Measurements from ENCODE around the gene ACLY.
"Not testable (repeated sequence)": the region's sequence is repeated elsewhere in the genome, so short reads cannot be mapped to it uniquely, and the experiment has no call there.

ACLY gene

DNA sequence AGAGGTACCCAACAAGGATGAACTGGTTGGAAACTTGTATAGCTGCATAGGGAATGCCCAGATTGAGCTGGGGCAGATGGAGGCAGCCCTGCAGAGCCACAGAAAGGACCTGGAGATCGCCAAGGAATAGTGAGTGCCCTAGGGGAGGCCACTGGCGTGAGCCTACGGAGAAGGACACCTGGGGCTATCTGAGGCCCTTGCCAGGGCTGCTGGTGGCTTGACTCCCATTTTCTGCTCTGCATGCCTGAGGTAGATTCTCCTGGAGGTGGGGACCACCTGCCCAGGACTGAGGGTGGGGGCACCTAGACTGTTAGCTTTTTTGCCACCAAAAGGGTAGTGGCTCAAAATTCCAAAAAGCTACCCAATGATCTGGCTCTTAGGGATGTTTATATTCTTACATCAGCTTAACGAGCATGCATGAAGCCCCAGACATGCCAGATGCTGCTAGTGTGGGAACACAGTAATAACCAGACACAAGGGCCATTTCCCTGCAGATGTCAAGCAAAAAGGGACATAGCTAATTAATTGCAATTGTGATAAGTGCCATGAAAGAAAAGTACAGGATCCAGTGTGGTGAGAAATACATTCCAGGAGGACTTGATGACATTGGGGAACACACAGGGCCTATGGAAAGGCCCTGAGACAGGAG, 20.4 kb upstream of the ACLY start:
- DNase-seq: no peak

DNA sequence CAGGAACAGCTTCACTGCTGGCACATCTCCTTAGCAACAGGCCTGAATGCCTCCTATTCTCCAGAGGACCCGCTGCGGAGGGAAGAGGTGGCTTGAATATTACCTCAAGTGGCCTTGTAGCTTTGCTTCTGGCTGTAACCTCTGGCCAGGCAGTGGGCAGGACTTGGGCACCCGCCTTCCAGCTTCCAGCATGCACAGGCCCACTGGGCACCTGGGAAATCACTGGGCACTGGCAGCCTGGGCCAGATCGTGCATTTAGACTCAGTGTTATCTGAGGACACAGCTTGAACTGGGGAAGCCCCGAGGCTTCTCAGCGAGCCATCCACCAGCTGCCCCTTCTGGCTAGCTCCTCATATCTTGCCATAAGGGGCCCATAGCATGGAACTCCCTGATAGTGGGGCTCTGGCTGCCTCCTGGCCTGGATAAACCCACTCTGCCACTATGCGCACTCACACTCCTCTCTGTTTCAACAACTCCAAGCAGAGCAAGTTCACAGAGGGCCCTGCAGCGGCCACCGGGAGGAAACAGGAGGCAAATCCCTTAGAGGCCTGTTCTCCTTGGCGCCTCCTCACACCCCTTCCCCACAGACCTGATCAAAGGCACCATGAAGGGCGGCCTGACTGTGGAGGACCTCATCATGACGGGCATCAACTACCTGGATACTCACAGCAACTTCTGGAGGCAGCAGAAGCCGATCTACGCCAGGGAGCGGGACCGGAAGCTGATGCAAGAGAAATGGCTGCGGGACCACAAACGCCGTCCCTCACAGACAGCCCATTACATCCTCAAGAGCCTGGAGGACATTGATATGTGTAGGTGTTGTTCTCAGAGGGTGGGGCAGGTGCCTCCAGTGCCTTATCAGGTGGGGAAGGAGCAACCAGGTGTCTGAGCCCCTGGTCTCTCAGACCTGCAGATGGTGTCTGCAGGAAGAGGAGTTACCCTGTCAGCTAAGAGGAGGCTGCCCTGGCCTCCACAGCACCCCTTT, 19.5 kb upstream of the ACLY start:
- no peak for DNase-seq

DNA sequence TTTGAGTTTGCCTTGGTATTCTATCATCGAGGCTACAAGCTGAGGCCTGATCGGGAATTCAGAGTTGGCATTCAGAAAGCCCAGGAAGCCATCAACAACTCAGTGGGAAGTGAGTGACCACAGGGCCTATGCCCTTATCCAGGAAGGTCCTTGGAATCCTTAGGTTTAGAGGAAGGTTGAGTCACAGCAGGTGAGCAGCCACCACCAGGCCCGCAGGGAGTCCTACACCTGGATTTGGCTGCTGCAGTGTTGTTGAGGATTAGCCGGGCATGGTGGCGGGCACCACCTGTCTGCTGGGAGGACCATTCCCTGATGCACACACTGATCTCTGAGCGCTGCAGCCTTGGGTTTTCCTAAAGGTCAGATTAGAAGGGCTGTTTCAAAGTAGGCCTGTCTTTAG, 16.9 kb upstream of the ACLY start:
- DNase-seq: no peak

DNA sequence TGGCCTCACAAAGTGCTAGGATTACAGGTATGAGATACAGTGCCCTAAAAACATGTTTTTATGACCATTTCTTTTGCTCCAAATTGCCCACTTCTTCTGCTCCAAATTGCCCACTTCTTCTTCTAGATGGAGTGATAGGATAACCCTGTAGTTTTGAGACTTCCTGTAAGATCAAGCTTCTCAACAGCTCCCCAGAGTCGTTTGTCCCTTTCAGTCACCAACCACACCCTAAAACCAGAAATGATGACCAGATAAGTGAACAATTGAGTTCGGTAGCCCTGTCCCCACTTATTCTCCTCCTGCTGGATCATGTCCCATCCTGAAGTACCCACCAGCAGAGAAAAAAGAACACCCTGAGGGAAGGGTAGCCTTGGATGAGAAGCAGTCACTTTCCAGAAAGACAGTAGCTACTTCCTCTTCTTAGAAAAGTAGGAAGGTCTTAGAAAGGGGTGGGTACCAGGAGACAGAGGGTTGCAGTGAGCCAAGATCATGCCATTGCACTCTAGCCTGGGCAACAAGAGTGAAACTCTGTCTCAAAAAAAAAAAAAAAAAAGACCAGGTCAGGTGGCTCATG, 14.2 kb upstream of the ACLY start:
- peak in 1 of 2 donors; percentile 11 for DNase-seq

DNA sequence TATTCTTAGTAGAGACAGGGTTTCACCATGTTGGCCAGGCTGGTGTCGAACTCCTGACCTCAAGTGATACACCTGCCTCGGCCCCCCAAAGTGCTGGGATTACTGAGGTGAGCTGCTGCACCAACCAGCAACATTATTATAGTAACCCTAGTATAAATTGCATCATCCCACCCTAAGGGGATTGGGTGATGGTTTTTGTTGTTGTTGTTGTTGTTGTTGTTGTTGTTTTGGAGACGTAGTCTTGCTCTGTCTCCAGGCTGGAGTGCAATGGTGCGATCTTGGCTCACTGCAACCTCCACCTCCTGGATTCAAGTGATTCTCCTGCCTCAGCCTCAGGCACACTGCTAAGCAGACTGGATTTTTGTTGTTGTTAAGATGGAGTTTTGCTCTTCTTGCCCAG, 13.0 kb upstream of the ACLY start:
- not testable (repeated sequence) for DNase-seq

DNA sequence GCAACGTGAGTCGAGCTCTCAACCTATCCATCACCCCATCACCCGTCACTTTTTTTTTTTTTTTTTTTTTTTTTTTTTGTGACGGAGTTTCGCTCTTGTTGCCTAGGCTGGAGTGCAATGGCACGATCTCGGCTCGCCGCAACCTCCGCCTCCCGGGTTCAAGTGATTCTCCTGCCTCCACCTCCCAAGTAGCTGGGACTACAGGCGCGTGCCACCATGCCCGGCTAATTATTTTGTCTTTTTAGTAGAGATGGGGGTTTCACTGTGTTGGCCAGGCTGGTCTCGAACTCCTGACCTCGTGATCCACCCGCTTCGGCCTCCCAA, 12.0 kb upstream of the ACLY start:
- not testable (repeated sequence) for DNase-seq

DNA sequence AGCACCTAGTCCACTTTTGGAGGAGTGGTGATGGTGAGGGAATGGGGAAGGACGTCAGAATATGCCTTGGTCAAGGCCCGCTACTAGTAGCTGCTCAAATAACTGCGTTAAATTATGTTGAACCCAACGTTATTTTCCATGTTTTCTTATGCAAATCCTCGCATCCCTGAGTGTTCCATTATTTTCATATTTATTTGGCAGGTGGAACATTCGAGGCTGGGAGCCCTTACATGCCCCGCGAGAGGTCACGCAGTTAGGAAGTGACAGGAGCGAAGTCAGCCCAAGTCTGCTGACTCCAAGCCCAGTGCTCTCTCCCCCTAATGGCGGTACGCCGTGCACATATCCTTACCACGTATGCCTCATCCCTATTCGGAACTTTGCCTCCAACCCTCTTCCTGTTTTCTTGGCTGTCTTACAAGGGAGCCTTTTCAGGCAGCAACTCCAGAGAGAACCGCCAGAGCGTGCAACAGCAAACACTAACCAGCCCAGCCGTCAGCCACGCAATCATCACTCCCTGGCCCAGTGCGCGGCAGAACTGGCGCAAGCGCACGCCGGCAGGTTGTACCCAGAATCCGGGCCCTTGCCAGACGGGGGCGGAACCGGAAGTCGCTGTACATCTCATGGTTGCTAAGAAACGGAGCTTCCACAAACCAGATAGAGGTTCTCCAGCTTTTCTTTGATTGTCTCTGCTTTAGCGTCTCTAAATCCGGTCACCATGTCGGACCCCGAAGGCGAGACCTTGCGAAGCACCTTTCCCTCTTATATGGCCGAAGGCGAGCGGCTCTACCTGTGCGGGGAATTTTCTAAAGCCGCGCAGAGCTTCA, 11.5 kb upstream of the ACLY start, which contains the start of gene ODAD4:
Gene ODAD4, plus strand, starts transcription at position 609 of the 824 bp plus-strand sequence. Its CDS starts 107 bp downstream, at position 716.
- peak; percentile 96 for DNase-seq

DNA sequence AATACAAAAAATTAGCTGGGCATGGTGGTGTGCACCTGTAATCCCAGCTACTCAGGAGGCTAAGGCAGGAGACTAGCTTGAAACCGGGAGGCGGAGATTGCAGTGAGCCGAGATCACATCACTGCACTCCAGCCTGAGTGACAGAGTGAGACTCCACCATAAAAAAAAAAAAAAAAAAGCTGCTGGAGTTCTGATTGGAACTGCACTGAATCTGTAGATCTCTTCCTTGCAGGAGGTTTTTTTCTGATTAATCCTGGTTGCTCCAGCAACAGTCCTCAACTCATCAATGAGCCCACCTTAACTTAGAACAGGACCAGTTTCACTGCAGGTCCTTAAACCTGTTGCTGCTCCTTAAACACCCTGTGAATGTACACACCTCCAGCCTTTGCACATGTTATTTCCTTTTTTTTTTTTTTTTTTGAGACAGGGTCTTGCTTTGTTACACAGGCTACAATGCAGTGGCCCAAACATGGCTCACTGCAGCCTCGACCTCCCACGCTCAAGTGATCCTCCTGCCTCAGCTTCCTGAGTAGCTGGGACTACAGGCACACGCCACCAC, 10.0 kb upstream of the ACLY start:
- no peak for DNase-seq

DNA sequence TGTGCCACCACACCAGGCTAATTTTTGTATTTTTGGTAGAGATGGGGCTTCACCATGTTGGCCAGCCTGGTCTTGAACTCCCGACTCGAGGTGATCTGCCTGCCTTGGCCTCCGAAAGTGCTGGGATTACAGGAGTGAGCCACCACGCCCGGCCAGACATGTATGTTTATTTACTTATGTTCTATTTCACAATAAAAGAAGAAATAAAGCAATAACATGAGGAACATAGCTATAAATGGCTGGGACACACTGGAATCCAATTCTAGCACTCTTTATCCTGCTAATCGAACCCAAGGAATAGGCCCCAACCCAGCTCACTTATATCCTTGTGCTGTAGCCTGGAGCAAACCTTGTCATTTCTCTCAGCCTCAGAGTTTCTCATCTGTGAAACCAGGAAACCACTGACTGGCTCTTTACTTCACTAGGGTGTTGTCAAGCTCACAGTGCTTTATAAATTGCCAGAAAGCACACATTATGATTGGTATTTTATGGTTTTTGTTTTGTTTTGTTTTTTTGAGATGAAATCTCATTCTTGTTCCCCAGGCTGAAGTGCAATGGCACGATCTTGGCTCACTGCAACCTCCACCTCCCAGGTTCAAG, 7.3 kb upstream of the ACLY start:
- no peak for DNase-seq

DNA sequence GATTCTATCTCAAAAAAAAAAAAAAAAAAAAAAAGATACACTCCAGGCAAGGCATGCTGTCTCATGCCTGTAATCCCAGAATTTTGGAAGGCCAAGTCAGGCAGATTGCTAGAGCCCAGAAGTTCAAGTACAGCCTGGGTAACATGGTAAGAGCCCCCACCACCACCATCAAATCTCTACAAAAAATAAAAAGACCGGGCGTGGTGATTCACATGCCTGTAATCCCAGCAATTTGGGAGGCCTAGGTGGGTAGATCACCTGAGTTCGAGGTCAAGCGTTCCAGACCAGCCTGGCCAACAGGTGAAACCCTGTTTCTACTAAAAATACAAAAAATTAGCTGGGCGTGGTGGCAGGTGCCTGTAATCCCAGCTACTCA, 1.8 kb upstream of the ACLY start:
- DNase-seq: no peak

DNA sequence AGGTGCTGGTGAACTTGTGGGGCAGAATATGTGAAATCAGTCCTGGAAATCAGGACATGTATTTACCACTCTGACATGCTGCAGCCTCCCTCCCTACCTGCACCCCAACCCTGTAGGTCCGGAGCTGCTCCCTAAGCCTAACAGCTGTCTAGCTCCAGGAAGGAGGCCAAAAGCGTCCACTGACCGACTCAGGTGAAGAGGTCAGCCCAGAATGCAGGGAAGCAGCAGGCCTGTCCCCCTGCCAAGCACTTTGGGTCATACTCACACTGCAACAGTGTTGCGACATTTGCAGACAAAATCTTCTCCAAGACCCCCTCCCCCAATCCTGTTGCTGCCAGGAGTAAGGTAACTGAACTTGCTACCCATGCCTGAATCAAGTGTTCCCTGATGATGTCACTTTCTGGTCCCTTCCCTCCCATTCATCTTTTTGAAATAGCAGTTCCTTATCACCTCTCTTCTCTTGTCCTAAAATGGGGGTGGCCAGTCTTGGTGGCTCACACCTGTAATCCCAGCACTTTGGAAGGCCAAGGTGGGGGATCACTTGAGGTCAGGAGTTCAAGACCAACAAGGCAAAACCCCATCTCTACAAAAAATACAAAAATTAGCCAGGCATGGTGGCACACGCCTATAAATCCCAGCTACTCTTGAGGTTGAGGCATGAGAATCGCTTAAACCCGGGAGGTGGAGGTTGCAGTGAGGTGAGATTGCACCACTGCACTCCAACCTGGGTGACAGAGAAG, 1.3 kb upstream of the ACLY start:
- no peak for DNase-seq

DNA sequence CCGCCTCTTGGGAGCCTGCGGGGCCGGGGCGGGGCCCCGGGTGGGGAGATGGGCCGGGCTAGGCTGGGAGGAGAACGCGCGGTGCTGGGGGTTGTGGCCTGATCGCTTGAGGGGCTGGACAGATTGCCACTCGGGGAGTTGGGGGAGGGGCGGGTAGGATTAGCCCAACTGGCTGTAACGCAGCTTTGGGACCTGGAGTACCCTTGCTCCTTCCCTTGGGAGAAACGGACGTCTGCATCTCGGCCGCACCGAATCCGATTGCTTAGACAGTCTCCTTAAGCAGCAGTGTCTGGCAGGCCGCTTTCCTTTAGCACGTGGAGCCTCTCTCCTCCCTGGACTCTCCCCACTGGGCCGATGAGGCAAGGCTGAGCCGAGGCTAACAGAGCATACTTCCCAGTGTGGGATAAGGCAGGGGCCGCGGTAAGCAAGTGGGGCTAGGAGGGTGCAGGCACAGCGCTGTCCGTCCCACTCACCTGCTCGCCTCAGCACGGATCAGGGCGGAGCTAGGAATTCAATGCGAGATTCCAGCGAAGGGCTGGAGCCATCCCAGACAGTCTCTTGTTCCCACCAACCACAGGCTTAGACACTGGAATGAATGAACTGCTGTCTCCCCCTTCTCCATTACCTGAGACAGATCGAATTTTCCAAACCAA, 540 bp upstream of the ACLY start:
- no peak for DNase-seq

DNA sequence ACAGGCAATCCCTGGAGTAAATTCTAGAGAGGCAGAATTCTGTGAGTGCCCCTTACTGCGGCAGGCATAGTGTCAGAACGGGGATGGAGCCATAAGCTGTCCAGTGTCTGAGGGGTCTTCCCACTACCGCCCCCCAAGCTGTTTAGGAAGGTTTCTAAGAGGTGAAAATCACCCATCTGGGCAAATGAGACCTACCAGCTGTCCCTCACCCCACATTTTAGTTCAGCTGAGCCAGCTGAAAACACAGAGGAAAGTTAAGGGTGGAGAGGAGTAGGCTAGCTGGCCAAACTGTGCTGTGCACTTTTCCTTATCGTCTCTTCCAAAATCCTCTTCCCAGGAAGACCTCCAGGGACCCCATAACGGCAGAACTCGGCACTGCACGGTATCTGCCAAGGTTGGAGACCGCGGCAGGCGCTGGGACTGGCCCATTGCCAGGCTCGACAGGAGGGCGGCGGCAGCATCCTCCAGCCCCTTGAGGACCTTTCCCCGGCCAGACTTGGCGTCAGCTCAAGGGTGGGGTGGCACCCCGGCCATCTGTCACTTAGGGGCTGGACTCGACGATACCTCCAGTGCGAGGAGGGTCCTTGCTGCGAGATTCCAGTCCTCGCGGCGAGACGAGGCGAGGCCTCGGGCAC, 955 bp downstream of the ACLY start:
- peak; percentile 2 to 37 for DNase-seq

DNA sequence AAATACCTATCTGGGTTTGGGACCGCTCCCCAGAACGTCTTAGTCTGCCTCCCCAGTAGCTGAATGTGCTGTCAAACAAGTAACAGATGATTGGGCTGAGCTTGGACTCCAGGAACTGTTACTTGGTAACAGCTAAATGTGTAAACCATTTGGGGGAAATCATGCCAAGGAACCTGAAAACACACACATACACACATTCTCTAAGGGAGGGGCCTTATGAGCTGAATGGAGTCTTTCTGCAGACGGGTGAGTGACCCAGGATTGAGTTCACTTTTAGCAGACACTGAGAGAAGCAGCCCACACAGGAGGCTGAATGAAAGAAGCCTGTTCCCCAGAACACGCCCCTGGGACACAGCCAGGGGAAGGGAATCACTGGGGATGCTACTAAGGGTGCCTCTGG, 1.6 kb downstream of the ACLY start:
- DNase-seq: no peak

DNA sequence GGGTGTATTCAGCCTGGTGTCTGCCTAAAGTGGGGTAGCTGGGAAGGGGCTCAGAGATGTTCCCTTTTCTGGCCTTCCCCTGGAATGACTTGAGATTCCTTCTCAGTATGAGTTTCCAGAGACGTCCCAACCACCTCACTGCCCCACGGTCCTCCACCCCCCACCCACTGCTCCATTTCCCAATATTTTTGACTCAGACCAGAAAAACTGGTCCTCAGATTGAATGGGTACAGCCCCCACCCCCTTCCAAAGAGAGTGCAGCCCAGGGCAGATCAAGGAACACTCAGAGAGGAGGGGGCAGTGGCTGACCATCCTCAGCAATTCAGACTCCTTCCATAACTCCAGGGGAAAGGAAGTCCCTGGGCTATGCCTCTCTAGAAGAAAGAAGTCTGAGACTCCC, 3.2 kb downstream of the ACLY start:
- DNase-seq: no peak

DNA sequence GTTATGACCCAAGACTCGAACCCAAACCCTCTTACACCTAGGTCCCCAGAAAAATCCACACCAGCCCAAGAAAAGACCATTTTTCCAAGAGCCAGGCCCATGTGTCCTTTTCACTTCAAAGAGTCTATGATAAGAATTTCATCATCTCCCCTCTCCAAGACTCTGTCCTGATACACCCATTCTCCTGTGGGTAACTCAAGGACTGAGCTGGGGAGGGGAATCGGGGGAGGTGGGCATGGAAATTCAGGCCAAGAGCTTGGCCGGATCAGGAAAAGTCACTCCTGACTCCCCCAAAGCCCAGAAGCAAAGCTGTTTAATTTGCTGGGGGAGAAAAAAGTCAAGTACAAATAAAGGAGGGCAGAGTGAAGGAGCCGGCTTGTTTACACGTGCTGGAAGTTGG, 3.7 kb downstream of the ACLY start:
- no peak for DNase-seq

DNA sequence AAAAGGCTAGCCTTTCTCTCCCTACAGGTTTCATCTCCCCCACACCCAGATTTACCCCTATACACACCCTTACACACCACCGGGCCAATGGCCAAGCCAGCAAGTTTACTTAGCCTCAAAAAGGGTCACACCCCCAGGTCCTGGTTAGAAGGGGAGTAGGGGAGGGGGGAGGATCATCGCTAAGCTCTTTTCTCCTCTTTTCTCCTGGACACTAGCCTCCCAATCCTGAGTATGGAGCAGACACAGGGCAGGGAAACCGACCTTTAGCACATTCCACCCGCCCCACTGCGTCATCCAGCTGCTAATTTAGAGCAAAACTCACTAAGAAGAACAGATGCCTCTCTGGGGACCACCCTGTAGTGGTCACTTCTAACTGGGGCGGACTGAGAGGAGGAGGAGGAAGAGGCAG, 4.4 kb downstream of the ACLY start:
- no peak for DNase-seq

DNA sequence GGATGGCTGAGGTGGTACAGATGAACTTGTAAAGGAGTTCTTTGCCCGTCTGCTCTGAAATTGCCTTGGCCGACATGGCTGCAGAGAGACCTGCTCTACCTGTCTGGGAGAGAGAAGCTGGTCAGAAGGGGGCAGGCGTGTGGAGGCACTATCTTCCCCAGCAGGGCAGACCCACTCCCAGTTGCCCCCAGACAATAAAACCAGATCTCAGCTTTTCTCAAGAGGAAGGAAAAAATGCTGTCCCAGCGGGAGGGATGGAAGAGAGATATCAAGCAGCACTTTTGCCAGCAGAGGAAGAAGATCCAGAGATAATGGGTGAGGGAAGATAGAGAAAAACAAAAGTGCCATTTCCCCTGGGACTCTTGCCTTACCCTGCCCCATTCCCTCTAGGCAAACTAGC, 5.0 kb downstream of the ACLY start:
- DNase-seq: no peak

DNA sequence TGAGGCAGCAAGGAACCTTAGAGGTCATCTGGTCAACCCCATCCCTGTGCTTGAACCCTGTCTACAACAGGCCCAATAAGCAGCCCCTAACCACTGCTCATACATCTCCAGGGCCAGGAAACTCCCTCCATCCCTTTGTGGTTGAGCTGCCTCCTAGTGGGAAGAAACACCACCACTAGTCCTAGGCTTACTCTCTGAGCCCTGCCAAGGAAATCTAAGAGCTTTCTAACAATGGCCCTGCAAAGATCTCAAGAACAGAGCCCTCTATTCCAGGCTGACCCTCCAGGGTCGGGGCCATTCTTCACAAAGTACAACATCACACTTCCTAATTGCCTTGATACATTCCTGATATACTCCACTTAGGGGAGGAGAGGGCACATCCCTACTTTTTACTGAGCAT, 5.8 kb downstream of the ACLY start:
- DNase-seq: no peak

DNA sequence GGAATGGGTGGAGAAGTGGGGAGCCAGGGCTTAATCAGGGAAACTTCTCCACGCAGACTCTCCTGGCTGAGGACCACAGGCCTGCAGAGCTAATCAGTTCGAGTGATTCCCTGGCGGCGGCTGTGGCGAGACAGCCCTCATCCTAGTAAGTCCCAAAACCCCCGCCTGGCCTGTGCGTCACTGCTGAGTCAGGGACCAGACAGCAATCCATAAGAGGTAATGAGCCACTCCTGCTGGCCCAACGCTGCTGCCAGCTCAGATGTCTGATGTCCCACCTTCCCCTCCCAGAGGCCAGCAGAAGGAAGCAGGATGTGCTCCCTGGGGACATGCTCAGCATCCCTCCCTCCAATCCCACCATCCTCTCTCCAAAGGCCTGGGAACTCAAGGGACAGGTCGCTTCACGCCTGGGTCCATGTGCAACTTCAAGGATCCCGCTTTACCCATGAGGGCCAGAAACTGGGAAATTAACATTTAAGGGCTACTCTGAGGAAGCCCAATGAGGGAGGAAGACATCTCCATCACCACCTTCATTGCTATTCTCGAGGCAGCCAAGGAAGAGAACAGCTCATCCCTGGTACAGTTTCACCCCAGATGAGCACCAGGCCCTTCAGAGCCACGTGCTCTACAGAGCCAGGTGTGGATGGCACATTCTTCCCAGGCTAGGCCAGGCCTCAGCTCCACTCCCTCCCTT, 7.9 kb downstream of the ACLY start:
- no peak for DNase-seq

Data from CD4-positive, alpha-beta T cell treated with Interferon alpha-2 for 1 hour (primary cell).